ENCODE data around the gene ZMYND8. TPM values are rescaled to one million over a fixed set of nuclear protein-coding genes. Genes with fewer than 3 reads are reported as not detected.

The ZMYND8 gene
- total and polyA plus RNA-seq, 2 of the 8 experiments (the other 6 are each of a cell fraction or from before 2014, with no cell fraction given): 50.5 to 163 TPM

DNA sequence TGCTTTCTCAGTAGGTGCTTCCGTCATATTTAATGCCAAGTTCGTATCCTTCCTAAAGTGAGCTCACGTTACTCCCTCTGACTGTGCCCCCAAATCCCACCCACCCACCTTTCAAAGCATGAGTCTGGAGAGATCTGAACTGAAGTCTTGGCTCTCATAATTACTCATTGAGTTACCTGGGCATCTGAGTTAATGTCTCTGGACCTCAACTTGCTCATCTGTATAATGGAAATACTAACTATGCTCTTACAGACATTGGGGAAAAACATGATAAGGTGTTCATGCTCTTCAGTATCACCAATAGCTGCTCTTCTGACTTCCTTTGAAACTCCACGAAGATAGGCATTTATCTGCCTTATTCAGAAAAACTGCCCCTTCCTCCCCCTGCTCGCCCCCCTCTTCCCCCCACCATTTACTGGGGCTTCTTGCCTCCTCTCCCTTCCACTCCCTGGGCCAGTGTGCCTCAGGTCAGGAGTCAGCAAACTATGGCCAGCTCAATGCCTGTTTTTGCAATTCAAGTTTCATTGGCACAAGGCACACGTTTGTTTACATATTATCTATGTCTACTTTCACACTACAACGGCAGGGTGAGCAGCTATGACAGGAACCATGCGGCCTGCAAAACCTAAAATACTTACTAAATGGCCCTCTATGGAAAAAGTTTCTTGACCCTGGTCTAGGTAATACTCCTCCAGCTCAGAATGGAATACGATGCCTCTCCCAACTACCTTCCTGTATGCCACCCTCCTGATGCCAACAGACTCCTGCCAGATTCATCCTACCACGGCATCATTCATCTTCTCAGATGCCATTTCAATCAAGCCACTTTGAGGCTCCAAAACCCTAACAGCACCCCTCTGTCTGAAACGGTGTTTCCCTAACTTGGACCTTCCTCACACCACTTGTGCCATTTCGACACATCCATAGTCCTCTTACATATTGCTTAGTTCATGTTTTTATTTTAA lies 138.7 kb downstream of the ZMYND8 start:
- no peak overlapping the region for H3K9ac ChIP-seq (replicated peaks in 1 of 4; ENCODE audit: extremely low read depth in 1 of 4, low read depth in 3 of 4, low read length in 3 of 4)
- no peak overlapping the region for H2BK12ac ChIP-seq (ENCODE audit: low read depth, low read length)
- H3K18ac ChIP-seq (ENCODE audit: extremely low read depth, low read length): no peak overlapping the region
- WGBS, 2 experiments (ENCODE audit: extremely low coverage in 1 of 2, insufficient coverage in 1 of 2, insufficient read length in 1 of 2, insufficient replicate concordance in 2 of 2, low coverage in 1 of 2, low lambda C conversion rate in 2 of 2, missing lambda C conversion rate in 1 of 2): 90% methylated on average over 12 of the region's 12 CpGs; no CpG with 5 or more reads in 1 of the 2 experiments
- H3K23me2 ChIP-seq (ENCODE audit: low read depth, low read length): no peaks in the 10 kb centered on the region
- H3K9me3 ChIP-seq (ENCODE audit: insufficient read depth in 2 of 2, low read depth in 1 of 2, low read length in 1 of 2): no peaks in the 10 kb centered on the region
- no peak overlapping the region for H3K4ac ChIP-seq (replicated peaks; ENCODE audit: insufficient read length, low read depth, low read length)
- H4K5ac ChIP-seq (ENCODE audit: insufficient read length, low read depth, low read length): no peak overlapping the region
- peaks cover 11% of the 10 kb centered on the region for H3K79me1 ChIP-seq (ENCODE audit: low read depth, low read length)
- TF ChIP-seq SRF (IDR thresholded peaks at IDR 0.05; ENCODE audit: low read depth, low read length): no peak
- TF ChIP-seq JUN (IDR thresholded peaks at IDR 0.05; ENCODE audit: low read depth, low read length): no peak
- TF ChIP-seq POU5F1 (IDR thresholded peaks at IDR 0.05; ENCODE audit: low read depth, low read length): no peak
- no peak for TF ChIP-seq RFX5 (IDR thresholded peaks at IDR 0.05; ENCODE audit: borderline replicate concordance, low read depth, low read length)
- TF ChIP-seq SP4 (IDR thresholded peaks at IDR 0.05; ENCODE audit: low read length): no peak
- TF ChIP-seq RXRA (IDR thresholded peaks at IDR 0.05; ENCODE audit: insufficient read depth, low read depth, low read length): no peak
- no peak for TF ChIP-seq SP1 (IDR thresholded peaks at IDR 0.05; ENCODE audit: low read depth, low read length)
- no peak overlapping the region for H3K56ac ChIP-seq (replicated peaks; ENCODE audit: insufficient read length, low read depth, low read length)
- CTCF ChIA-PET (ENCODE audit: partially characterized antibody): interaction anchor here (0.9 to 2.2 kb wide), 9 partner anchors 9 to 180 kb away, joined by 3 to 13 read pairs (median 4); no protein-coding TSS in a partner anchor
- no peaks in the 10 kb centered on the region for H3K4me1 ChIP-seq (replicated peaks in 1 of 4; ENCODE audit: control insufficient read depth in 3 of 4, insufficient read depth in 4 of 4, low read length in 3 of 4)
- POLR2A ChIA-PET (ENCODE audit: partially characterized antibody): interaction anchor here (0.9 to 1.7 kb wide), 3 partner anchors 10 to 139 kb away, joined by 3 to 6 read pairs (median 3); partner anchors contain the start of gene ZMYND8
- H3K36me3 ChIP-seq (ENCODE audit: control insufficient read depth in 2 of 4, insufficient read depth in 4 of 4, low read length in 3 of 4): peaks cover 22 to 92% (median 63%) of the 10 kb centered on the region in 4 experiments
- H2BK20ac ChIP-seq (ENCODE audit: low read length): no peak overlapping the region
- no peak overlapping the region for H3K4me3 ChIP-seq (ENCODE audit: extremely low read depth in 1 of 4, insufficient read depth in 2 of 4, low read depth in 3 of 4, low read length in 4 of 4)
- H4K20me1 ChIP-seq (replicated peaks in 1 of 2; ENCODE audit: control insufficient read depth in 1 of 2, insufficient read depth in 2 of 2, low read length in 2 of 2): peaks cover 4 to 9% of the 10 kb centered on the region in 2 experiments
- H2BK15ac ChIP-seq (ENCODE audit: low read length): no peak overlapping the region
- no peak overlapping the region for H4K91ac ChIP-seq (replicated peaks; ENCODE audit: insufficient read length, low read length)
- H3K27me3 ChIP-seq (replicated peaks in 1 of 4; ENCODE audit: control insufficient read depth in 3 of 4, extremely low read depth in 1 of 4, insufficient read depth in 3 of 4, low read length in 3 of 4): no peaks in the 10 kb centered on the region
- H3K14ac ChIP-seq (ENCODE audit: insufficient read length): no peak overlapping the region
- no peak overlapping the region for H3K23ac ChIP-seq (ENCODE audit: insufficient read length)
- no peak overlapping the region for H2AFZ ChIP-seq (ENCODE audit: low read length)
- FAIRE-seq (no peak), DNase-seq (ENCODE audit: low read depth in 1 of 2, low spot score in 2 of 2) (no peak)
- no peak overlapping the region for H2BK5ac ChIP-seq (ENCODE audit: low read depth, low read length)
- H4K8ac ChIP-seq (ENCODE audit: extremely low read depth, insufficient read depth, low read length): no peak overlapping the region
- no peak overlapping the region for H2AK5ac ChIP-seq (ENCODE audit: low read depth, low read length)
- H2BK120ac ChIP-seq (replicated peaks; ENCODE audit: low read depth, low read length): no peak overlapping the region
- no peak overlapping the region for H3K27ac ChIP-seq (ENCODE audit: low read depth, low read length)
- H3K79me2 ChIP-seq (ENCODE audit: control insufficient read depth in 1 of 2, insufficient read depth in 2 of 2, low read length in 2 of 2): peaks cover under 1 to 32% of the 10 kb centered on the region in 2 experiments; a peak in 2 of 4 replicates
- no peak overlapping the region for H3K4me2 ChIP-seq (ENCODE audit: insufficient read depth in 1 of 2, low read depth in 2 of 2, low read length in 2 of 2)

Data from H1 (cell line).